Hindlimb muscle (tissue), 1 donor: Measurements from ENCODE around the gene COX7A1. TPM values are rescaled to one million over a fixed set of nuclear protein-coding genes. Genes with fewer than 3 reads are reported as not detected.
"Not testable (repeated sequence)": the region's sequence is repeated elsewhere in the genome, so short reads cannot be mapped to it uniquely, and the experiment has no call there.

ENCODE experiments used
- DNase-seq: peaks from one replicate; pipeline ENCODE4 v3.0.0-alpha.2; 2013
- polyA plus RNA-seq: library from polyadenylated mRNA; unstranded; fragments of 120-200 nt; gene quantifications from one replicate; pipeline ENCODE4 v1.2.1, GENCODE V29; 2013; ENCODE audit not compliant: insufficient read length

The COX7A1 gene
- polyA plus RNA-seq, 1 donor, result 221 TPM

DNA sequence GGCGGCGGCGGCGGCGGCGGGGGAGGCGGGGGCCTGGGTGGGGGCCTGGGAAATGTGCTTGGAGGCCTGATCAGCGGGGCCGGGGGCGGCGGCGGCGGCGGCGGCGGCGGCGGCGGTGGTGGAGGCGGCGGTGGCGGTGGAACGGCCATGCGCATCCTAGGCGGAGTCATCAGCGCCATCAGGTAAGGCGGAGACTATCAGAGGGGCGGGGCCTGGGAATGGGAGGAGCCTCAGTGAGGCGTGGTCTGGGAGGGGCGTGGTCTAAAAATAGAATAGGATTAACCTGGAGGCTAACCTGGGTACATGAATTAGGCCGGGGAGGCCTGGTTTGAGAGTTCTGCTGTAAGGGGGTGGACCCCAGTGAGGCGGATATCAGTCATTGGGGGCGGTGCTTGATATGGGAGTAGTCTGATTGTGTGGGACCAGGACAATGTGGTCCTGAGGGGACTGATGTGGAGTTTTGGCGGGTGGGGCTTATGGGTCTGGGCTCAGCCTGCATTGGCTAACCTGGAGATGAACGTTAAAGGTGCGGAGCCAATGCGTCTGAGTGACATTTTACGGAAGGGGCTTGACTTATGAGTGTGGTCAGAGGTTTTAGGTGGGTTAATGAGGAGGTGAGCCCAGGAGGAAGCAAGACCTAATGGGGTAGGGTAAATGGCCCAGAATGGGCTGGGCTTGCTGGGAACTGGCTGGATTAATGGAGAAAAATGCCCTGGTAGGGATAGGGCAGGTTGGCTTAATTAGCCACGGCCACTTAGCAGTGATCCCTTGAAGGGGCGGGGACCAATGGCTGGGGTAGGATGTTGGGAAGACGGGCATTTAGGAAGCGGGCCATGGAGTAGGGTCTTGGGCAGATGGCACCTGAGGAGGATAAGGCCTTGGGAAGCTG is 11.0 kb downstream of the COX7A1 start:
- peak; percentile 69 for DNase-seq

DNA sequence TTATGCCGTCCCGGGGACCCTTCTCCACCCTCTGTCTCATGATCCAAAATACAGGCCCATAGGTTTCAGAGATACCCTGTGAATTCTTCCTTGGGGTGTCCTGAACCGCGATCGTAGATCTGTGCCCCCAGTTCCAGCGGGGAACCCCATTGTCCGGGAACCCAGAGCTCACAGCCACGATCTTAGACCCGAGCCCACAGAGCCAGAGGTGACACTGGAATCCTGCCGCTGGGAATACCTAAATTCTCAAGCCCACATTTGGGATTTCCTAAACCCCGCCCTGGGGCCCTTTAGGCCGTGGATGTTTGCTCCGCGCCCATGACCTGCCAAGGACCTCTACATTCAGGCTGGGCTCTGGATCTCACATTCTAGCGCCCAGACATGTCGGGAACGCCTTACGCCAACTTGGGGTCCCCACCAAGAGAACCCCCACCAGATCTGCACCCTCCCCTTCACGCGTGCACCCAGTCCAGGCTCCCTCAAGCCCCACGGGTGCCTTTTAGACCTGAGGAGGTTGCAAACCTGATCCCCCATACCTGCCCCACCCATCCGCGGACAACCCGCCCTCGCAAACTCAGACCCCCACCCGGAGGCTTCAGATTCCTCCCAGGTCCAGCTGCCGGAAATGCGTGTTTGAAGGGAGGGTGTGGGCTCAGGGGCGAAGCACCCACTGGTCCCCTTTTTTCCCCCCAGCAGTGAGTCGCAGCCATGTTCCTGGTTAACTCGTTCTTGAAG is 11.8 kb downstream of the COX7A1 start:
- peak; percentile 50 for DNase-seq

DNA sequence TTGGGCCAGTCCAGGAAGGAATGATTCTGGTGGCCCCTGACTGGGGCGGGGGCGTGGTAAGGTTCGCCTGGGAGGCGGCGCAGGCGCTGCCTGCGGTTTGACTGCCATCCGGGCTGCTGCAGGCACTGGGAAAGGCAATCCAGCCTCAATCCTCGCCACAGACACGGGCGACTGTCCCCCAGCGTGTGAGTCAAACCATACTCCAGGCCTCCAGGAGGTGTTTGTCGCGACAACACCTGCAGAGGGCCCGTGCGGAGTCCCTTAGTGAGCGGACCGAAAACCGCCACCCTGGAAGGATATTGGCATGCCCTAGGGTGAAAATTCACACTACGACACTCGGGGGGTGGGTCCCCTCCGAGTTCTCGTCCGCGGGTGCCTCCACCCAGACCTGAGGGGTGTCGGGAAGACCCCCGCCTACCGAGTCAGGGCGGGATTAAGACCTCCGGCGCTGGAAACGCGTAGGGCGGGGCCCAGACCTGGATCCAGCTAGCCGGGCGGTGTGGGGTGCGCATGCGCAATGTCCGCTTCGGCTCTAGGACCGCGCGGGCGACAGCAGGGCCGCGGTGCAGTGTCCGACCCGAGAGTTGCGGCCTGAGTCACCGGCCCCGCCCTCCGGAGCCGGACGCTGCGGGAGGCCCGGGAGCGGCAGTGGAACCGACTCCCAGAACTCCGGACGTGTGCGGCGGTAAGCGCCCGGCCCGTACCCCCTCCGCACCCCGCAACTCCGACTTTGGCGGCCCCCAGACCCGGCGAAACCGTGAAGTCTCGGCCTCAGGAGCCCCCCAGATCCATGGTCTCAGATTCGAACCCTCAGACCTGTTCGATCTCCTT is 12.6 kb downstream of the COX7A1 start, which contains the start of gene CAPNS1:
Gene CAPNS1 (plus strand): TSS at position 594 of the 831 bp plus-strand sequence. CDS start 946 bp downstream, outside the sequence.
- DNase-seq, result peak; percentile 99

DNA sequence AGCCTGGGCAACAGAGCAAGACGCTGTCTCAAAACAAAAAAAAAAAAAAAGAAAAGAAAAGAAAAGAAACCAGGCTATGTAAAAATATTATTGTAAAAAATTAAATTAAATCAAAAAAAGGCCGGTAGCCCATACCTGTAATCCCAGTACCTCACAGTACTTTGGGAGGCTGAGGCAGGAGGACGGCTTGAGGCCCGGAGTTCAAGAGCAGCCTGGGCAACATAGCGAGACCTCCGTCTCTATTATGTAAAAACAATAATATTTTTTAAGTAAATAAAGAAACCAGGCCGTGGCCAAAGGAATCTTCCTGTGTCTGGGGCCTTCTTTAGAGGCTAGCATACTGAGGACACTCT is 13.2 kb downstream of the COX7A1 start:
- DNase-seq, result no peak

DNA sequence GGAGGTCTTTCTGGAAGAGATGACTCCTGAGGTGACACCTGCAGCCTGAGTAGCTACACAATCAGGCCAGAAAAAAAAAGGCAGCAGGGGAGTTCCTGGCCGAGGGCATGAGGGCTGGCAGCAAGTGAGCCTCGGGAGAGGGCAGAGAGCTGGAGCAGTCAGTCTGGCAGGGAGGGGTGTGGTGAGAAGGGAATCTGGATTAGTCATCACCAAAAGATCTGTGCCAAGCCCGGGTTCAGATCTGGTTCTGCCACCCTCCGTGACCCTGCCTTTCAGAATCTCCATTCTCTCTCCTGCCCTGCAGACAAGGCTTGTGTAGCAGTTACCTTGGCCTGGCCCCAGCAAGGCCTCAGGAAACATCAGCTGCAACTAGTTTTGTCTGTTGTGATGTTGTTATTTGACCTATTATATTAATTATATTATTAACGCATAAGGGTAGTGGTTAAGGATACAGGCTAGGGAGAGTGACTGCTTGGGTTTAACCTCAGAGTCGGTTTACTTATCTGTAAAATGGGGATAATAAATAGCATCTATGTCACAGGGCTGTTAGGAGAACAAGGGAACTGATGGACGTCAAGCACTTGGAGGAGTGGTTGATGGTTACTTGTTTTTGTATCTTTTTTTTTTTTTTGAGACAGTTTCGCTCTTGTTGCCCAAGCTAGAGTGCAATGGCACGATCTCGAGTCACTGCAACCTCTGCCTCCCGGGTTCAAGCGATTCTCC is 15.1 kb downstream of the COX7A1 start:
- no peak for DNase-seq

DNA sequence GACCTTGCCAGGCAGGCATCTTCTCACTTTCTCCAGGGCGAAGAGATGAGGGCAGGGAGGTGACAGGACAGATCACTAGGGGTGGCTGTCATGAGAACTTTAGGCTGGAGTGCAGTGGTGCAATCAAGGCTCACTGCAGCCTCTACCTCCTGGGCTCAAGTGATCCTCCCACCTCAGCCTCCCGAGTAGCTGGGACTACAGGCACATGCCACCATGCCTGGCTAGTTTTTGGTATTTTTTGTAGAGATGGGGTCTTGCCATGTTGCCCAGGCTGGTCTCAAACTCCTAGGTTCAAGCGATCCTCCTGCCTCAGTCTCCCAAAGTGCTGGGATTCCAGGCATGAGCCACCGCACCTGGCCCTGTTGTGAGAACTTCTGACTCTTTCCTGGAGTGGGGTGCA is 17.4 kb downstream of the COX7A1 start:
- DNase-seq, result not testable (repeated sequence)

DNA sequence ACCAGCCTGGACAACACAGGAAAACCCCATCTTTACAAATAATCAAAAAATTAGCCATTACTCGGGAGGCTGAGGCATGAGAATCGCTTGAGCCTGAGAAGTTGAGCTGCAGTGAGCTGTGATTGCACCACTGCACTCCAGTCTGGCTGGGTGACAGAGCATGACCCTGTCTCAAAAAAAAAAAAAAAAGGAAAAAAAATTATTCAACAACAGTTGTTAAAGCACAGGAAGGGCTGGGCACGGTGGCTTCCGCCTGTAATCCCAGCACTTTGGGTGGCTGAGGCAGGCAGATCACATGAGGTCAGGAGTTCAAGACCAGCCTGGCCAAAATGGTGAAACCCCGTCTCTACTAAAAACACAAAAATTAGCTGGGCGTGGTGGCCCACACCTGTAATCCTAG is 21.0 kb downstream of the COX7A1 start:
- DNase-seq, result not testable (repeated sequence)

DNA sequence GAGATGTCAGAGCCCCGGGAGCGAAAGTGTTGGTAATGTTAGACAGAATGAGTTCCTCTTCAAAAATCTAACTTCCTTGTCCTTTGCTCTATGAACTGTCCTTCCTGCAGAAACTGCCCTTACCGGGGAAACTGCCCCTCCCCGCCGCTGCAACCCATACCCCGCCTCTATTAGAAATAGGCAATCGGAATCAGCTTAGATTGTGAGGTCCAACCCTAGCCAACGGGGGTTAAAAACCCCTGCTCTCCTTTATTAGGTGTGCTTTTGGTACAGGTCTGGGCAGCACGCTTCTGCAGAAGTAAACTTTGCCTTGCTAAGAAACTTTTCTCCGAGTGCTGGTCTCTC is 23.9 kb downstream of the COX7A1 start:
- peak; percentile 13 for DNase-seq

DNA sequence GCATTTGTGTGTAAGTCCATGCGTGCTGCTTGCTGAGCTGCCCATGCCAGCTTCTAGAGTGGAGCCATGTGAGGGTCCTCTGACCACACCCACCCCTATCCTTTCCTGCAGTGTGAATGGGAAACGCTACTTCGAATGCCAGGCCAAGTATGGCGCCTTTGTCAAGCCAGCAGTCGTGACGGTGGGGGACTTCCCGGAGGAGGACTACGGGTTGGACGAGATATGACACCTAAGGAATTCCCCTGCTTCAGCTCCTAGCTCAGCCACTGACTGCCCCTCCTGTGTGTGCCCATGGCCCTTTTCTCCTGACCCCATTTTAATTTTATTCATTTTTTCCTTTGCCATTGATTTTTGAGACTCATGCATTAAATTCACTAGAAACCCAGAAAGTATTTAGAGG is 26.7 kb downstream of the COX7A1 start:
- no peak for DNase-seq

DNA sequence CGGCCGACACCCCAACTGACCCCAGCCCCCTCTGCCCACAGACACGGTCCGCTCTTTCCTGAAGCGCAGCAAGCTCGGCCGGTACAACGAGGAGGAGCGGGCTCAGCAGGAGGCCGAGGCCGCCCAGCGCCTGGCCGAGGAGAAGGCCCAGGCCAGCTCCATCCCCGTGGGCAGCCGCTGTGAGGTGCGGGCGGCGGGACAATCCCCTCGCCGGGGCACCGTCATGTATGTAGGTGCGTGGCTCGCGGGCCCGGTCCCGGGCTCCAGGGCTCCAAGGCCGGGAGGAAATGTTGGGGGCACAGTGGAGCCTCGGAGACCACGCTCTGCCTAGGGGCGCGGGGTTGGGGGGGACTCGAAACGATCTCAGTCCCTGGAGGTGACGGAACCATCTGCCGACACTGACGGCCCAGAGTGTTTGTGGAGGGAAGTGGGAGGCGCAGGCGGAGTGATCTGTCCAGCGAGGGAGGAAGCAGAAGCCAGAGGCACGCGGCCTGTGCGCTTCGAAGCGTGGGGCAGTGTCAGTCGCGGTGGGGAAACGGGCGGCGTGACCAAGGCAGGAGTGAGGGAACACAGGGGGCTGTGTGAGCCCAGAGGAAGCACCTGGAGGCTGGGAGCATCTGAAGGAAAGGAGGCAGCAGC is 30.6 kb downstream of the COX7A1 start:
- no peak for DNase-seq

DNA sequence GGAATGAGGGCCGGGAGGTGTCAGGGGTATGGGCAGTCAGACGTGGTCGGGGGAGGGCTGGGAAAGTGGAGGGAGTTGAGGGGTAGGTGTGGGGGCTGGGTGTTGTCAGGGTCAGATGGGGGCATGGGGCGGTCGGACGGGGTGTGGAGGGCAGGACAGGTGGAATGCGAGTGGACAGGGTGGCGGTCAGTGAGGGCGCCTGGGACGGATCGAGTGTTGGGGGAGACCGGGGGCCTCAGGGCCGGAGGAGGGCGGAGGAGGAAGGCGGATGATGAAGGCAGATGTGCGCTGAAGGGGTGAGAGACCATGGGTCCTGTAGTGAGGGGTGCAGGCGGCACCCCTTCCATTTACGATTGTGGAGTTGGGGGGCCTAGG is 31.3 kb downstream of the COX7A1 start:
- DNase-seq, result no peak

DNA sequence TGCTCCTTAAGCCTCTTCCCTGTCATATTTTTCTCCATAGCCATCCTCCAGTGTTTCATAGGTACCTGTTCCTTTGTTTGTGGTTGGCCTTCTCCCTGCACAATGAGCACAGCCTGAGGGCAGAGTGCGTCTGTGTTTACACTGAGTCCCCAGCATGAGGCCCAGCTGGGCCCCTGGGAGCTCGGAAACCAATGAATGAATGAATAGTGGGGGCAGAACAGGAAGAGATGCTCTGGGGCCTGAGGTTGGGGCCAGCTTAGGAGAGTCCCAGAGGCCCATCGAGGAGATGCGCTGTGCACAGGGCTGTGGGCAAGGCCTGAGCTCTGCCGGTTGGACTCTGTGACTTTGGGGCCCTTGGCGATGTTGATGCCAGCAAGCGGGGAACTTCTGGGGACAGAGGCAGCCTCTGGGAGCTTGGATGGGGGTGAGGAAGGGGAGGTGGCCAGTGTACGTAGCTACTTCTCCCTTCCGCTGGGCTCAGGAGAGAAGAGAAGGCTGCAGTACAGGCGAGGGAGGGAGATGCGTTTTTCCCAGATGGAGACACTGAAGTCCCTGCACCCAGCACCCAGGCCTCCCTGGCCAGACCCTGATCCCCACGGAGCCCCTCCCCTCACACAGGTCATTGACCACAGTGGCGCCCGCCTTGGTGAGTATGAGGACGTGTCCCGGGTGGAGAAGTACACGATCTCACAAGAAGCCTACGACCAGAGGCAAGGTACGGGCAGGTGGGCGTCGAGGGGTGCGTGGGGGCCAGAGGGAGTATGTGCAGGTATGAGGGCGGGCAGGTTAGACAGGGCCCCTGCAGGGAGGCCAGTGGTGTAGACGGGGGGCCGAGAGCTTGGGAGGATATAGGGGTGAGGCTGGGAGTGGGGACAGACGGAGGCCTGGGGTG is 31.9 kb downstream of the COX7A1 start:
- no peak for DNase-seq

DNA sequence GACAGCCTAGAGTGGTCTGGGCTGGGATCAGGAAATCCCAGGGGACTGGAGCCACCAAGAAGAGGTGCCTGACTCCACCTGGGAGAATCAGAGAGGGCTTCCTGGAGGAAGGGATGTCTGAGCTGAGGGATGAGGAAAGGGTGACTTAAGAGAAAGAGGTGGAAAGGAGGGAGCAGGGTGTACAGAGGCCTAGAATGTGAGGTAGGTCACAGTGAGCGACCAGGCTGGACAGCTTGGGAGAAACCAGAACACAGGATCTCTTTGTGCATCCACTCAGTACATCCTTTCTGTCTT is 36.0 kb downstream of the COX7A1 start:
- no peak for DNase-seq

DNA sequence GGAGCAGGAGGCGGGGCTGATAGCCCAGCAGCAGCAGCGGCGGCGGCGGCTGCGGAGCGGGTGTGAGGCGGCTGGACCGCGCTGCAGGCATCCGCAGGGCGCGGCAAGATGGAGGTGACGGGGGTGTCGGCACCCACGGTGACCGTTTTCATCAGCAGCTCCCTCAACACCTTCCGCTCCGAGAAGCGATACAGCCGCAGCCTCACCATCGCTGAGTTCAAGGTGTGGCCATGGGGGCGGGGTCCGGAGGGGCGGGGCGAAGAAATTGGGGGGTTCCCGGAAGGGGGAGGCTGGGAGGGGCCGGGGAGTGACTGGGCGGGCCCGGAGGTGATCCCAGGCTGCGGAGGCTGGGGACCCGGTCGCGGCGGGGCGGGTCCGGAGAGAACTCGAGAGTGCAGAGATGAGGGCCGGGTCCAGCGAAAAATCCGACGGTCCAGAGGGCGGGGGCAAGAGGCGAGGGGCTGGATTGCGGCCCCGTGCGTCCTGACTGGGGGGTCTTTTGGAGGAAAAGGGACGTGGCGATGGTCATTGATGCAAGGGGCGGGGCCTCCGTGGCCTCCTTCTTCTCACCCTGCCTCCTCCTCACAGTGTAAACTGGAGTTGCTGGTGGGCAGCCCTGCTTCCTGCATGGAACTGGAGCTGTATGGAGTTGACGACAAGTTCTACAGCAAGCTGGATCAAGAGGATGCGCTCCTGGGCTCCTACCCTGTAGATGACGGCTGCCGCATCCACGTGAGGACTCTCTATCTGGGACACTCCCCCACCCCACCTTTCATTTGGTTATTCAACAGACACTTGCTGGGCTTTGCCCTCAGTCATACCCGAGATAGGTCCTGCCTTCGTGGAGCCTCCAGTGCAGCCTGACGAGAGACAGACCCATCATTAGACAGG is 36.5 kb downstream of the COX7A1 start, which contains the start of gene TBCB:
Gene TBCB (plus strand): TSS at position 16 of the 891 bp plus-strand sequence. CDS start 93 bp downstream, at position 109.
- DNase-seq, result no peak

DNA sequence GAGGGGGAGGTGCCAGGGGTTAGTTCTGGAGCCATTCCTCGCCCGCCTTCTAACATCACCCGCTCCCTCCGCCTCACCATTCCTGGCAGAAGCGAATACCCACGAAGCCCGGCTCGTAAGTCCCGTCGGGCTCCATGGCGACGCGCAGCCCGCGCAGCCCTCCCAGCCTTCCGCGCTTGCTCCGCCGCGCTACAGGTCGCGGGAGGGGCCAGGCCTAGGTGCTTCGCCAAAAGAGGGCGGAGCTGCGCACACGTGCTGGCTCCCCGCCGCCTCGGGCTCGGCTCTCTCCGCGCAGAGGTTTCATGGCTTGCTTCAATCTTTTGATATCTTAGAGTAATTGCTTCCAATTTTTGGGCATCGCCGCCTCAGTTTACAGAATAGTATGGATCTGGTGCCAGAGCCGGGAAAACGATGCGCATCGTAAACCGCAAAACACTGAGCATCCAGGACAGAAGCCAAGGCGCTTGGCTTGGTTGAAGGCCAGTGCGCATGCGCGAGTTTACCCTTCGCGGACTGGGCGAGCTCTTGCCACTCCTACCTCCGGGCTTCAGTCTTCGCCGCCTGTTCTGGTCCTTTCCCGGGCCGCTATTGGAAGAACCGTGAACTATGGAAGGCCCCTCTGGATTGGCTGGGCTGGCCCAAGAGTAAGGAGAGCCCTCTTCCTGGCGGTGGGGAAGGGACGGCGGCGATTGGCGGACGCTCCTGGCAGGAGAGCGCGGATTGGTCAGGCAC is 37.4 kb downstream of the COX7A1 start, which contains the start of gene POLR2I:
Gene POLR2I (minus strand): TSS at position 155 of the 732 bp plus-strand sequence. CDS start 19 bp downstream, at position 136.
- peak; percentile 99 for DNase-seq

DNA sequence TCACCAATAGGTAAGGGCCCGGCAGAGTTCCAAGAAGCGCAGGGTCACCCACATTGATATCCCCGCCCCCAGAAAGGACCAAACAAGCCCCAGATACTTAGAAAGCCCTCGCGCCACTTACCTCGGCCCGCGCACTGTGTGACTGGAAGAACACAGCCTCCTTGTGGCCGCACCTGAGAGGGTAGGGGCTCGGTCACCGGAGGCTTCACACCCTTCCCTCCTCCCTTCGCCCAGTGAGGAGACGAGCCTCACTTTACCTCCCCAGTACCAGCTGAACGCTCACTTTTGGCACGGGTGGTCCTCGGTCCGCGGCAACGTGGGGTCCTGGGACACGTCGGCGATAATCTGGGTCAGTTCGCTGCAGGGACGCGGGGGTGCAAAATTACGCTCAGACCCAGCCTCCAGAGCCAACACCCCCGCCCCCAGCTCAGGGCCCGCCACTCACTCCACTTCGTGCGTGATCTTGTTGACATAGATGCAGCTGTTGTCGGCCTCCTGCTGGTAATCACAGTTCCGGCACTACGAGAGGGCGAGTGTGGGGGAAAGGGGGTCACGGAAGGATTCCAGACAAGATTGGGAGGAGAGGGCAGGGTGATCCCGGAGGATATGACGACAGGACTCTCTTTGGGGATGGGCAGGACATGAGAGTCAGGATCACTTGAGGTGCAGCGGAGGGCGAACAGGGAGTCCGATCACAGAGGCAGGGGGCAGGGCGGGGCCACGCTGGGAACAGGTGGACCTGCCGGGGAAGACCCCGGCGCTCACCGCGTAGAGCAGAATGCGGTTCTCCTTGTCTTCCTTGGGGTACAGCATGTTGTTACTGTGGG is 38.1 kb downstream of the COX7A1 start:
- DNase-seq, result no peak

DNA sequence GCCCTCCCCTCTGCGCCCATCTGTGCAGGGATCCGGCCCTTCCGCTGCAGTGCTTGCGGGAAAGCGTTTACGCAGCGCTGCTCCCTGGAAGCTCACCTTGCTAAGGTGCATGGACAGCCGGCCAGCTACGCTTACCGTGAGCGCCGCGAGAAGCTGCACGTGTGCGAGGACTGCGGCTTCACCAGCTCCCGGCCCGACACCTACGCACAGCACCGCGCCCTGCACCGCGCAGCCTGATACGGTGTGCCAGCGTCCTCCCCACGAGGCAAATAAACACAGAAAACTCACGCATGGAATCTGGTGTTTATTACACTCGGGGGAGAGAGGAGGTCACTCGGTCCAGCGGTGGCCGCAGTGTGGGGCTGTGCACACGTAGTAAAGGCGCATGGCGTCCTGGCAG is 38.8 kb downstream of the COX7A1 start:
- DNase-seq, result no peak

DNA sequence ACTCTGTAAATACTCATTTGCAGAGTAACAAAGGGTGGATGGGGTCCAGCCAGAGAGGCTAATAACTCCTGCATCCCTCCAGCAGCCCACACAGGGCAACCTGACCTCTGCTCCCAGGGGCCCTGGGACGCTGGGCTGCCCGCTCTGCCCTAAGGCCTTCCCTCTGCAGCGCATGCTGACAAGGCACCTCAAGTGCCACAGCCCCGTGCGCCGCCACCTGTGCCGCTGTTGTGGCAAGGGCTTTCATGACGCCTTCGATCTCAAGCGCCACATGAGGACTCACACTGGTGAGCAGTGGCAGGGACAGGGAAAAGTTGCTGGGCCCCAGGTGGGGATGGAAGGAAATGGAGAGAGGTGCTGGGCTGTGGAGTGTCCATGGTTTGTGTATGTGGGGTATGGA is 39.6 kb downstream of the COX7A1 start:
- DNase-seq, result no peak
